ENCODE results near the gene ATP7B. TPM values are rescaled to one million over a fixed set of nuclear protein-coding genes. Genes with fewer than 3 reads are reported as not detected.

Gene ATP7B
- total RNA-seq, 1 experiment from 2014 or later: 11.6 TPM

- TF ChIP-seq HMGXB4 (CRISPR knock-in tag; IDR thresholded peaks at IDR 0.05): no peak
These were observed 15.0 kb upstream of the ATP7B start (continued) for GRCh38 chr13:52026246-52026626.

GRCh38 chr13:52025475-52026245, 14.4 kb upstream of the ATP7B start:
- POLR2A ChIA-PET: interaction anchor here (0.5 kb wide), 1 partner anchor 1215 kb away, joined by 3 read pairs; no protein-coding TSS in a partner anchor
- Mint-ChIP-seq H3K36me3 (peaks cover 81% of the 10 kb centered on the region), H3K27me3 (ENCODE audit: low read depth) (no peaks in the 10 kb centered on the region; the same call in 1 of the 2 replicates), H3K9me3 (peaks cover 42% of the 10 kb centered on the region), H3K4me3 (no peak overlapping the region), H3K27ac (peak overlapping the region; percentile 27; the same call in 1 of the 2 replicates), H3K4me1 (peaks cover 9% of the 10 kb centered on the region)
- CTCF ChIA-PET: interaction anchor here (0.5 to 2.6 kb wide), 6 partner anchors 8 to 102 kb away, joined by 3 to 19 read pairs (median 6); partner anchors contain the start of genes ALG11 and NEK5
- ATAC-seq (peak; percentile 87), DNase-seq (ENCODE audit: low spot score) (no peak)
- peak; percentile 98 for TF ChIP-seq GABPB1 (CRISPR knock-in tag; IDR thresholded peaks at IDR 0.05)
- TF ChIP-seq, protein P1, sequence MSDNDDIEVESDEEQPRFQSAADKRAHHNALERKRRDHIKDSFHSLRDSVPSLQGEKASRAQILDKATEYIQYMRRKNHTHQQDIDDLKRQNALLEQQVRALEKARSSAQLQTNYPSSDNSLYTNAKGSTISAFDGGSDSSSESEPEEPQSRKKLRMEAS (CRISPR knock-in tag; IDR thresholded peaks at IDR 0.05): 0 out of 2 replicates have a peak, but pooled peaks have one; percentile 19
- TF ChIP-seq, protein P2, sequence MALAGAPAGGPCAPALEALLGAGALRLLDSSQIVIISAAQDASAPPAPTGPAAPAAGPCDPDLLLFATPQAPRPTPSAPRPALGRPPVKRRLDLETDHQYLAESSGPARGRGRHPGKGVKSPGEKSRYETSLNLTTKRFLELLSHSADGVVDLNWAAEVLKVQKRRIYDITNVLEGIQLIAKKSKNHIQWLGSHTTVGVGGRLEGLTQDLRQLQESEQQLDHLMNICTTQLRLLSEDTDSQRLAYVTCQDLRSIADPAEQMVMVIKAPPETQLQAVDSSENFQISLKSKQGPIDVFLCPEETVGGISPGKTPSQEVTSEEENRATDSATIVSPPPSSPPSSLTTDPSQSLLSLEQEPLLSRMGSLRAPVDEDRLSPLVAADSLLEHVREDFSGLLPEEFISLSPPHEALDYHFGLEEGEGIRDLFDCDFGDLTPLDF (CRISPR knock-in tag; IDR thresholded peaks at IDR 0.05): no peak
- TF ChIP-seq ZNF396 (CRISPR knock-in tag; IDR thresholded peaks at IDR 0.05; ENCODE audit: borderline replicate concordance): no peak

DNA sequence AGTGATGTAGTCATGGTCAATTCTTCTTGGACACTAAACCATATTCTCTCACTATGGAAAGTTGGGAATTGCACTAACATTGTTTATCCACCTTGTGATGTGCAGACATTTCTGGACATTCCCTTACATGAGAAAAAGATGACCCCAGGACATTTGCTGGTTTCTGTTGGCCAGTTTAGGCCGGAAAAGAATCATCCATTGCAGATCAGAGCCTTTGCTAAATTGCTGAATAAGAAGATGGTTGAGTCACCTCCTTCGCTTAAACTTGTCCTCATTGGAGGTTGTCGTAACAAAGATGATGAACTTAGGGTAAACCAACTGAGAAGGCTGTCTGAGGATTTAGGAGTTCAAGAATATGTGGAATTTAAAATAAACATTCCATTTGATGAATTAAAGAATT, 13.2 kb upstream of the ATP7B start, which contains the start of gene UTP14C:
Gene UTP14C (plus strand): TSS at position 211 of the 400 bp plus-strand sequence. CDS start 4,114 bp downstream, outside the sequence.
- H3K36me3 Mint-ChIP-seq: peaks cover 79% of the 10 kb centered on the region
- peaks cover 33% of the 10 kb centered on the region for H3K9me3 Mint-ChIP-seq
- ChIA-PET POLR2A (no interaction called here), CTCF (no interaction called here)
- H3K27ac Mint-ChIP-seq: no peak within 1 kb of the TSS
- ATAC-seq (no peak), DNase-seq (ENCODE audit: low spot score) (no peak)
- no peaks in the 10 kb centered on the region; the same call in 1 of the 2 replicates for H3K27me3 Mint-ChIP-seq (ENCODE audit: low read depth)
- H3K4me1 Mint-ChIP-seq: peaks cover 9% of the 10 kb centered on the region
- no peak within 1 kb of the TSS for H3K4me3 Mint-ChIP-seq
- no peak for TF ChIP-seq SP1 (CRISPR knock-in tag; conservative IDR thresholded peaks at IDR 0.05)
- TF ChIP-seq, protein P3, sequence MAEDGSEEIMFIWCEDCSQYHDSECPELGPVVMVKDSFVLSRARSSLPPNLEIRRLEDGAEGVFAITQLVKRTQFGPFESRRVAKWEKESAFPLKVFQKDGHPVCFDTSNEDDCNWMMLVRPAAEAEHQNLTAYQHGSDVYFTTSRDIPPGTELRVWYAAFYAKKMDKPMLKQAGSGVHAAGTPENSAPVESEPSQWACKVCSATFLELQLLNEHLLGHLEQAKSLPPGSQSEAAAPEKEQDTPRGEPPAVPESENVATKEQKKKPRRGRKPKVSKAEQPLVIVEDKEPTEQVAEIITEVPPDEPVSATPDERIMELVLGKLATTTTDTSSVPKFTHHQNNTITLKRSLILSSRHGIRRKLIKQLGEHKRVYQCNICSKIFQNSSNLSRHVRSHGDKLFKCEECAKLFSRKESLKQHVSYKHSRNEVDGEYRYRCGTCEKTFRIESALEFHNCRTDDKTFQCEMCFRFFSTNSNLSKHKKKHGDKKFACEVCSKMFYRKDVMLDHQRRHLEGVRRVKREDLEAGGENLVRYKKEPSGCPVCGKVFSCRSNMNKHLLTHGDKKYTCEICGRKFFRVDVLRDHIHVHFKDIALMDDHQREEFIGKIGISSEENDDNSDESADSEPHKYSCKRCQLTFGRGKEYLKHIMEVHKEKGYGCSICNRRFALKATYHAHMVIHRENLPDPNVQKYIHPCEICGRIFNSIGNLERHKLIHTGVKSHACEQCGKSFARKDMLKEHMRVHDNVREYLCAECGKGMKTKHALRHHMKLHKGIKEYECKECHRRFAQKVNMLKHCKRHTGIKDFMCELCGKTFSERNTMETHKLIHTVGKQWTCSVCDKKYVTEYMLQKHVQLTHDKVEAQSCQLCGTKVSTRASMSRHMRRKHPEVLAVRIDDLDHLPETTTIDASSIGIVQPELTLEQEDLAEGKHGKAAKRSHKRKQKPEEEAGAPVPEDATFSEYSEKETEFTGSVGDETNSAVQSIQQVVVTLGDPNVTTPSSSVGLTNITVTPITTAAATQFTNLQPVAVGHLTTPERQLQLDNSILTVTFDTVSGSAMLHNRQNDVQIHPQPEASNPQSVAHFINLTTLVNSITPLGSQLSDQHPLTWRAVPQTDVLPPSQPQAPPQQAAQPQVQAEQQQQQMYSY (CRISPR knock-in tag; IDR thresholded peaks at IDR 0.05): no peak
- no peak for TF ChIP-seq CREB1 (CRISPR knock-in tag; IDR thresholded peaks at IDR 0.05)
- TF ChIP-seq, protein P4, sequence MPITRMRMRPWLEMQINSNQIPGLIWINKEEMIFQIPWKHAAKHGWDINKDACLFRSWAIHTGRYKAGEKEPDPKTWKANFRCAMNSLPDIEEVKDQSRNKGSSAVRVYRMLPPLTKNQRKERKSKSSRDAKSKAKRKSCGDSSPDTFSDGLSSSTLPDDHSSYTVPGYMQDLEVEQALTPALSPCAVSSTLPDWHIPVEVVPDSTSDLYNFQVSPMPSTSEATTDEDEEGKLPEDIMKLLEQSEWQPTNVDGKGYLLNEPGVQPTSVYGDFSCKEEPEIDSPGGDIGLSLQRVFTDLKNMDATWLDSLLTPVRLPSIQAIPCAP (CRISPR knock-in tag; IDR thresholded peaks at IDR 0.05): no peak
- no peak for TF ChIP-seq NFATC4 (CRISPR knock-in tag; IDR thresholded peaks at IDR 0.05)
- no peak for TF ChIP-seq TEAD1 (CRISPR knock-in tag; IDR thresholded peaks at IDR 0.05)
- no peak for TF ChIP-seq MXD4 (CRISPR knock-in tag; IDR thresholded peaks at IDR 0.05; ENCODE audit: borderline replicate concordance)
- no peak for TF ChIP-seq NR1H2 (CRISPR knock-in tag; IDR thresholded peaks at IDR 0.05)
- no peak for TF ChIP-seq ZMAT4 (CRISPR knock-in tag; IDR thresholded peaks at IDR 0.05)
- TF ChIP-seq, protein P5, sequence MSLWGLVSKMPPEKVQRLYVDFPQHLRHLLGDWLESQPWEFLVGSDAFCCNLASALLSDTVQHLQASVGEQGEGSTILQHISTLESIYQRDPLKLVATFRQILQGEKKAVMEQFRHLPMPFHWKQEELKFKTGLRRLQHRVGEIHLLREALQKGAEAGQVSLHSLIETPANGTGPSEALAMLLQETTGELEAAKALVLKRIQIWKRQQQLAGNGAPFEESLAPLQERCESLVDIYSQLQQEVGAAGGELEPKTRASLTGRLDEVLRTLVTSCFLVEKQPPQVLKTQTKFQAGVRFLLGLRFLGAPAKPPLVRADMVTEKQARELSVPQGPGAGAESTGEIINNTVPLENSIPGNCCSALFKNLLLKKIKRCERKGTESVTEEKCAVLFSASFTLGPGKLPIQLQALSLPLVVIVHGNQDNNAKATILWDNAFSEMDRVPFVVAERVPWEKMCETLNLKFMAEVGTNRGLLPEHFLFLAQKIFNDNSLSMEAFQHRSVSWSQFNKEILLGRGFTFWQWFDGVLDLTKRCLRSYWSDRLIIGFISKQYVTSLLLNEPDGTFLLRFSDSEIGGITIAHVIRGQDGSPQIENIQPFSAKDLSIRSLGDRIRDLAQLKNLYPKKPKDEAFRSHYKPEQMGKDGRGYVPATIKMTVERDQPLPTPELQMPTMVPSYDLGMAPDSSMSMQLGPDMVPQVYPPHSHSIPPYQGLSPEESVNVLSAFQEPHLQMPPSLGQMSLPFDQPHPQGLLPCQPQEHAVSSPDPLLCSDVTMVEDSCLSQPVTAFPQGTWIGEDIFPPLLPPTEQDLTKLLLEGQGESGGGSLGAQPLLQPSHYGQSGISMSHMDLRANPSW (CRISPR knock-in tag; conservative IDR thresholded peaks at IDR 0.05; ENCODE audit: low read depth): no peak
- no peak for TF ChIP-seq USF1 (CRISPR knock-in tag; IDR thresholded peaks at IDR 0.05)
- TF ChIP-seq, protein P6, sequence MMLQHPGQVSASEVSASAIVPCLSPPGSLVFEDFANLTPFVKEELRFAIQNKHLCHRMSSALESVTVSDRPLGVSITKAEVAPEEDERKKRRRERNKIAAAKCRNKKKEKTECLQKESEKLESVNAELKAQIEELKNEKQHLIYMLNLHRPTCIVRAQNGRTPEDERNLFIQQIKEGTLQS (CRISPR knock-in tag; conservative IDR thresholded peaks at IDR 0.05): no peak
- TF ChIP-seq MYBL2 (CRISPR knock-in tag; IDR thresholded peaks at IDR 0.05): no peak
